Thoracic aorta (tissue), 2 donors: Measurements from ENCODE around the gene NR5A2. TPM values are rescaled to one million over a fixed set of nuclear protein-coding genes. Genes with fewer than 3 reads are reported as not detected.

Experiments used
- ATAC-seq: fragments of 150-250 bp; one replicate; pipeline ENCODE4 v1.8.0; 2017; ENCODE audit warnings: low read depth; ENCODE audit not compliant: insufficient number of reproducible peaks, low FRiP score
- DNase-seq: peaks from one replicate; pipeline ENCODE4 v3.0.0-alpha.2; 2020; ENCODE audit warnings: low spot score
- H3K27ac ChIP-seq, 2 donors: fragments of 200-600 bp; sonication (generic); 1 replicate in 1 of 2; 2 replicates in 1 of 2; pipeline ENCODE4 v1.5.1; 2016; ENCODE audit warnings: mild to moderate bottlenecking in 2 of 2, moderate library complexity in 2 of 2
- H3K27me3 ChIP-seq: fragments of 200-600 bp; sonication (generic); replicated peaks from 2 replicates; pipeline ENCODE4 v1.6.0; 2016; ENCODE audit warnings: mild to moderate bottlenecking; ENCODE audit not compliant: insufficient read depth
- H3K36me3 ChIP-seq: fragments of 200-600 bp; sonication (generic); one replicate; pipeline ENCODE4 v1.5.1; 2016
- H3K4me1 ChIP-seq, 2 donors: fragments of 200-600 bp; sonication (generic); 1 replicate in 1 of 2; 2 replicates in 1 of 2; pipeline versions ENCODE4 v1.5.1 to v1.6.0; 2016; ENCODE audit warnings: low read depth in 2 of 2, mild to moderate bottlenecking in 1 of 2; ENCODE audit not compliant: control insufficient read depth in 1 of 2
- H3K4me3 ChIP-seq: fragments of 200-600 bp; sonication (generic); 2 replicates; pipeline ENCODE4 v1.5.1; 2016; ENCODE audit warnings: mild to moderate bottlenecking
- H3K9me3 ChIP-seq: fragments of 200-600 bp; sonication (generic); 2 replicates; pipeline ENCODE4 v1.5.1; 2016
- CTCF ChIP-seq: fragments of 200-600 bp; sonication (generic); IDR thresholded peaks from one replicate; pipeline ENCODE4 v1.5.1; 2019; ENCODE audit warnings: antibody characterized with exemption
- total RNA-seq, 2 donors: library from RNA; depleted of rRNA; stranded (reverse); fragments of >200 nt; gene quantifications; one replicate each; pipeline versions ENCODE4 v1.1.0 to v1.2.3, GENCODE V29; 2016

NR5A2 gene
- total RNA-seq, 2 donors from 2014 or later, result 2.7 to 3.6 TPM

GRCh38 chr1:200224315-200224714 is 196.8 kb downstream of the NR5A2 start:
- H3K4me1 ChIP-seq, result no peaks in the 10 kb centered on the region
- H3K36me3 ChIP-seq, result no peaks in the 10 kb centered on the region
- ATAC-seq, result no peak
- TF ChIP-seq CTCF, result no peak
- H3K27ac ChIP-seq, result no peak overlapping the region
- H3K9me3 ChIP-seq, result no peaks in the 10 kb centered on the region
- no peak for DNase-seq
- no peak overlapping the region for H3K4me3 ChIP-seq
- no peaks in the 10 kb centered on the region for H3K27me3 ChIP-seq

- no peak for ATAC-seq
- Histone ChIP-seq H3K4me3 (no peak overlapping the region), H3K9me3 (no peaks in the 10 kb centered on the region), H3K36me3 (no peaks in the 10 kb centered on the region), H3K27me3 (no peaks in the 10 kb centered on the region), H3K4me1 (no peaks in the 10 kb centered on the region), H3K27ac (no peak overlapping the region)
- no peak for DNase-seq
- TF ChIP-seq CTCF, result no peak
Observed at GRCh38 chr1:200226268-200226968, 198.9 kb downstream of the NR5A2 start.

DNA sequence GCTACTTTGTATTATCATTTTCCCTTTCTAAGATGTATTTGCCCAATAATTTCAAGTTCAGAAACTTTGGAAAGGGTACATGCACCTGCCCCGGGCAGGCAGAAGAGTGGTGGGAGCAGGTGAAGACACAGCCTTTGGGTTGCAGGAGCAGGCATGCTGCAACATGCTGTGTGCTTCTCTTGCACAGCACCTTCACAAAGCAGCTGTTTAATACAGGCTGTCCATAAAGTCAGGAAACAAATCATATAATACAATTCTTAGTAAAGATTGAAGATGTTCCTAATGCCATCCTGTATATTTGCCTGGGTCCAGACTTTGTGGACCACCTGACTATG is 199.4 kb downstream of the NR5A2 start:
- DNase-seq, result no peak
- H3K27me3 ChIP-seq, result no peaks in the 10 kb centered on the region
- no peak for TF ChIP-seq CTCF
- no peak overlapping the region for H3K27ac ChIP-seq
- no peak for ATAC-seq
- H3K9me3 ChIP-seq, result no peaks in the 10 kb centered on the region
- no peaks in the 10 kb centered on the region for H3K4me1 ChIP-seq
- no peaks in the 10 kb centered on the region for H3K36me3 ChIP-seq
- no peak overlapping the region for H3K4me3 ChIP-seq
